GM21390 (cell line): ENCODE measurements around the gene THSD8.
"Not testable (repeated sequence)": the region's sequence is repeated elsewhere in the genome, so short reads cannot be mapped to it uniquely, and the experiment has no call there.

Source experiments
- ATAC-seq: cut with Tn5 transposase; IDR thresholded peaks from one replicate; pipeline ENCODE4 v1.9.1; 2021; ENCODE audit not compliant: unreplicated experiment

Gene THSD8

DNA sequence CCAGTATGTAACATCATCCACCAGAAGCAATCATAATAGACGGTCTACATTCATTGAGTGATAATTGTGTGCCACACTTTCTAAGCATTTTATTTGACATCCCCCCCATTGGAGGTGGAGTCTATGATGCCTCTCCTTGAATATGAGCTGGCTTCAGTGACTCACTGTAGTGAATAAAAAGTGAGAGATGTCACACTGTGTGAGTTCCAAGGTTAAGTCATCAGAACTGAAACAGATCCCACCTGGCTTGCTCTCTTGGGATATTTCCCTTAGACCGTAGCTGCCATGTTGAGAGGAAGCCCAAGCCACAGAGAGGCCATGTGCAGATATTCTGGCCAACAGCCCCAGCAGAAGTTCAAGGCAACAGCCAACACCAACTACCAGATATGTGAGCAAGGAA is 19.9 kb downstream of the THSD8 start:
- ATAC-seq: no peak

DNA sequence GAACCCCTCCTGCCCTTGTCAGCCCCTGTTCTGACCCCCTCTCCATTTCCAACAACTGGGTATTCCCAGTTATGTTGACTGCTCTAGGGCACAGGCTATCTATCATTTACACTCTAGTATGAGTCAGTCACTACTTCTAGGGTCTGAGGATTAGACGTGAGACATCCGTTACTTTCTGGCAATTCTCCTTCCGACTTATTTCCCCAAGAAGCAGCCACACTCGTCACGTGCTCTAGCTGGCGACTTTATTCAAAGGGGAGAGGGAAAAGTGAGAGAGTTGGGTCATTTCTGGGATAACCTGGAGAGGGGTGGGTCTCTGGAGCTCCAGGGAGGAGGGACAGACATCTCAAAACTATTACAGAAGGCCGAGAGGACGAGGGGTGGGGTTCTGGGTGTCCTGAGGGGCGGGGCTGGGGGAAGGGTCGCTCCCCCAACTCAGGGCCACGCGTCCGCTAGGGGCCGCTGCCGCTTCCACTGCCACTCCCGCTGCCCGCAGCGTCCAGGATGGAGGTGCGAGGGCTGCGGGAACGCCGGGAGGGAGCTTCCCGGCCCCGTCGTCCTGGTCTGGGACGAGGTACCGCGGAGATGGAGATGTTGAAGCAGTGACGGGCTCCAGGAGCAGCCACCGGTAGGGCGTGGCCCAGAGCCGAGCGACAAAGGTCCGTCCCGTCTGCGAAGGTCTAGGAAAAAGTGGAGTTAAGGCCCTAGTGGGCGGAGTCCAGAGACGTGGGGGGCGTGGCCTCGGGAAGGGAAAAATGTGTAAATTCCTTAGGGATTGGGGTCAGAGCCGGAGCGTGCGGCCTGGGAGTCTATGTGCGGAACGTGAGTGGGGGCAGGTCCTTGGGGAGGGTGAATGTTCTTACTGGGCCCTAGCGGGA is 23.6 kb downstream of the THSD8 start:
- ATAC-seq: no peak

DNA sequence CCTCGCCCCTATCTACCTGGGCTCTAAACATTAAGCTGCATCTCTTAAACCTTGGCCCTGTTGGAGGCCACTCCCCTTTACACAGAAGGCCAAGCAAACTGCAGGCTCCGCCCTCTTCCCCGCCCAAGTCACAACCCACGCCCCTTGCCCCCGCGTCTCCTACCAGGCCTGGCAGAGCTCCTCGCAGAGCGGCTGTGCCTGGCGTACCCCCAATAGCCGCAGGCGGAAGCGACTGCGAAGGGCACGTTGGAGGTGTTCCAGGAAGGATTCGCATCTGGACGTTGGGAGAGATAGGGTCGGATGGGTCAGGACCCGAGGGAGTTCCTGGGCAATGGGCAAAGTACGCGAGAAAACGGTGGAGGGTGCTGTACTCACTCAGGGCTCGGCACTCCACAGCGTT is 26.6 kb downstream of the THSD8 start:
- ATAC-seq: no peak

DNA sequence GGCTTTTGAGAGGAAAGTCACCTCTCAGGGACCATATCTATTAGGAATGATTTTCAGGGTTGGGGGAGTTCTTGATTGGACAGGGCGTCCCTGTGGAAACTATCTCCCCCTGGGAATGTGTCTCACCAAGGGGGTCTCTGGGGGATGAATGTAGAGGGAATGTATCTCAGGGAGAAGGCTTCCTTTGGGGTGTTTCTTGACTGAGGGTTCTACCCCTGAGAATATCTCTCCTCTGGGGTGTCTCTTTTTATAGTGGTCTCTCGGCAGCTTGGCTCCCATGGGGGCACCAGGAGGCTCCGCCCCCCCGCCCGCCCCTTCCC is 31.5 kb downstream of the THSD8 start:
- ATAC-seq: no peak

DNA sequence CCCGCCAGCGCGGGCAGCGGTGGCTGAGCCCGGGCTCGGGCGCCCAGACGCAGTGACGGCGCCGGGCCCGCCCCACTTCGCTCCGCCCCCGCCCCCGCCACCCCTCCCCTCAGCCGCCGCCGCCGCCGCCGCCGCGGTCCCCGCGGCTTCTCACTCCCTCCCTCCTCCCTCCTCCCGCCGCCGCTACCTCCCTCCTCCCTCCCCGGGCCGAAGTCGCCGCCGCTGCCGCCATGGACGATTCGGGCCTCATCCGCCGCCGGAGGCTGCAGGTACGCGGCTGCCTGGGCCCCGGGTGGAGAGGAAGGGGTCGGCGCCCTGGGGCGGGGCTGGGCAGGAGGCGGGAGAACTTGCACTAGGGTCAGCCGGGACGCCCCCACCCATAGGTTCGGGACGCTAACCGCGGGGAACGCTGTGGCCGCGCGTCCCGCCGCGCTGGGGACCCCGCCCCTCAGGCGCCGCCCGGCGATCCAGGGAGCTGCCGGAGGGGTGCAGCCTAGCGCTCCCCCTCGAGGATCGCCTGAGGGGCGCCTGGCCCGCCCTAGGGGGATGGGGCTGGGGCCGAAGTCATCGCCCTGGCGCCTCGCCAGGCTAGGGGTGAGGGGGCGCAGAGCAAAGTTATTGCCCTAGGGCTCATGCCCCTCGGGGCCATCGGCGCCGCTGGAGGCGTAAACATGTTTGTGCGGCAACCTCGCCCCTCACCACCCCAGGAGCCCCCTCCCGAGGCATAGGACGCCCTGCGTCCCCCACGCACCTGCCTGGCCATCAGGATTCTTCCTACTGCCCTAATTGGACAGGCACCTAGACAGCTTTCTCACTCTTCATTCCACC is 32.1 kb downstream of the THSD8 start:
- ATAC-seq: no peak

DNA sequence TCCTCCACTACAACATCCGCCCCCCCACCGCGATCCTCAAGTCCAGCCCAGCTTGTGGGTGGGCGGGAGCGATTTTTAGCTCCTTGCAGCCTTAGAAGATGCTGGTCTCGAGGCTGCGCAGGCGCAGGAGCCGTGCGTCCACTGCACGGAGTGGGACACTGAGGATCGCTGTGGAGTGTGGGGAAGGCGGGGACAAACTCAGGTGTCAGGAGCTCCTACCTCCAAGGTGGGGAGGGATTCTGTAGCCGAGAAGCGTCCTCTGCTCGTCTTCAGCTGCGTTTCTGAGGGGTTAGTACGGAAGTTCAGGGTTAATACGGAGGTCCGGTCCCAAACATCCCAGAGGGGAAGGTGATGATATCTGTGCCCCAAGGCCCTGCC is 32.7 kb downstream of the THSD8 start, which contains the start of gene RTBDN:
RTBDN (minus strand) TSS at position 14 of the 378 bp plus-strand sequence. CDS start 4,600 bp downstream, outside the sequence.
- ATAC-seq: no peak

DNA sequence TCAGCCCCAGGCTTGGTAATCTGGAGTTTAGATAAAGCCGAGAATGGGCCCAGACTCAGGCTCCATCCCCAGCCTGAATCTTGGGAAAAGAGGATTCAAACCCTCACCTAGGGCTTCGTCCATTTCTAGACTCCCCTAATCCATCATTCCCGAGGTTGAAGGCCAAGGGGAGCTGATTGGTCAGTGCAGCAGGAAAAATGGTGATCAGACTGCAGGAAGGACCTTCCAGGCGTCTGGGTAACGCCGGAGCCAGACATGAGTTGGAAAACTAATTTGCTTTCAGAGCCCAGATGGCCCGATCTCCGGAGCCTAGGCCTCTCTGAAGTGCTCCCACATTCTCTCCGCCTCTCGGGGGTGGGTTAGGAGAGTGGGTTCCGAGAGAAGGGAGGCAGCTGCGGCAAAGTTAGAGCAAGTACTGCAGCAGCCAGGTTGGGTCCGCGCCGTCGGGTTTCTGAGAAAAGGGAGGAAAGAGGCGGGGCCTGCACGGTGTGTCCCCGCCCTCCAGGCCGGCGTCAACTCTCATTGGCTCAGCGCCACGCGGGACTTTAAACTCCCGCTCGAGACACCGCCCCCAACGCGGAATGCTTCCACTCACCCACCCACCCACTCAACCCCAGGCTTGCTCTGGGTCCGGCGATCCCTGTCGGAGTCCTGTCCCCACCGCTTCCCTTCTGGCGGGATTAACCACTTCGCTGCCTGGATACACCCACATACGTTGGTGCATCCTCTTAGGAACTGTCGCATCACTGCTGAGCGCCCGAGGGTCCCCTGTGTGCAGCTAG is 33.3 kb downstream of the THSD8 start:
- no peak for ATAC-seq

DNA sequence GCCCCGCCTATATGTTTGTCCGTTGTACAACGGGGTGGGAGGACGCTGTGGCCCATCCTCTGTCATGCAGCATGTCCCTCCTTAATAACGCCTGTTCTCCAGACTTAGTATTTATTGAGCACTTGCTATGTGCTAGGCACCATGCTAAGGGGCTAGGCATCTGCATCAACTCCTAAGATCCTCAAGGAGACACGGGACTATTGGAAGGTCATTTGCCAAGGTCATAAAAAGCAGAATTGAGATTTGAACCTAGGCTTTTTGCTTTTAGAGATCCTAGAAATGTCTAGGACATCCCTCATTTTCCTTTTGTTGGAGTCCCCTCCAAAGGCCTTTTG is 34.6 kb downstream of the THSD8 start:
- no peak for ATAC-seq

DNA sequence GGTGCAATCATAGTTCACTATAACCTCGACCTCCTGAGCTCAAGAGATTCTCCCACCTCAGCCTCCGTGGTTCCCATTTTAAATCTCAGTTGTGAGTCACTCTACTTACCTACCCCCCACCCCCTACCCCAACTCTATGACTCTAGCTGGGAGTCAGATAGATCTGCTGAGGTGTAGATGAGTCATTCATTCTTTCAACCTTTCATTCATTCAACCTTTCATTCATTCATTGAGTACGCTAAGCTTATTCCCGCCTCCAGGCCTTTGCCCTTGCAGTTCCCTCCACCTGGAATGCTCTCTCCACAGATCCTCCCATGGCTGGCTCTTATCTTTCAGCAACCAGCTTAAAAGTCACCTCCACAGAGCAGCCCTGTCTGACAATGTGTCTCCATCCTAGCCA is 35.4 kb downstream of the THSD8 start:
- no peak for ATAC-seq

DNA sequence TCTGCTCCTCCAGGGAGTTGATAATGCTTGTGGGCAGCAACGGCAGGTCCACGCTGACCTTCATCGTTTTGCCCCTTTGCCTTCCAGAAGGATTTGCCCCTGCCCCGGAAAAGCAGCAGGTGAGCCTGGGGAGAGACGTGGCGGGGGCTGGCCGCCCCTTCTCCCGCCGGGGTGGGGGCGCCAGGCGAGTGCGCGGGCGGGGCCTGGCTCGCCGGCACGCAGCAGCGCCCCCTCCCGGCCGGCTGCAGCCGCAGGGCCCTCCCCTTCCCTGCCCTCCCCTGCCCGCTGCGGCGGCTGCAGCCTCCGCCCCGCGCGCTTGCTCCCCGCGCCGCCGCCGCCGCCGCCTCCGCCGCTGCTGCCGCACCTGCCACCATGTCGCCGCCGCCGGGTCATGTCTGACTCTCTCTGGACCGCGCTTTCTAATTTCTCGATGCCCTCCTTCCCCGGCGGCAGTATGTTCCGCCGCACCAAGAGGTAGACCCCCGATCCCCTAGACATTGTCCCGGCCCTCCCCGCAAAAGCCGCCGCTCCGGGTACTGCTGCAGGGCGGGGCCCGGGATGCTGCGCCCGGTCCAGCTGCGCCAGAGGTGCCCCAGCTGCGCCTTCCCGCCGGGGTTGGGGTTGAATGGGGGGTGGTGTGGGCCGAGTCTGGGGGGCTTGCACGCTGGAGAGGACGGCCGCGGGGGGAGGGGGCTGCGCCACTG is 36.5 kb downstream of the THSD8 start, which contains the start of gene MAST1:
MAST1 (plus strand) TSS at position 334 of the 704 bp plus-strand sequence; CDS start at position 392, 58 bp downstream.
- ATAC-seq: no peak

DNA sequence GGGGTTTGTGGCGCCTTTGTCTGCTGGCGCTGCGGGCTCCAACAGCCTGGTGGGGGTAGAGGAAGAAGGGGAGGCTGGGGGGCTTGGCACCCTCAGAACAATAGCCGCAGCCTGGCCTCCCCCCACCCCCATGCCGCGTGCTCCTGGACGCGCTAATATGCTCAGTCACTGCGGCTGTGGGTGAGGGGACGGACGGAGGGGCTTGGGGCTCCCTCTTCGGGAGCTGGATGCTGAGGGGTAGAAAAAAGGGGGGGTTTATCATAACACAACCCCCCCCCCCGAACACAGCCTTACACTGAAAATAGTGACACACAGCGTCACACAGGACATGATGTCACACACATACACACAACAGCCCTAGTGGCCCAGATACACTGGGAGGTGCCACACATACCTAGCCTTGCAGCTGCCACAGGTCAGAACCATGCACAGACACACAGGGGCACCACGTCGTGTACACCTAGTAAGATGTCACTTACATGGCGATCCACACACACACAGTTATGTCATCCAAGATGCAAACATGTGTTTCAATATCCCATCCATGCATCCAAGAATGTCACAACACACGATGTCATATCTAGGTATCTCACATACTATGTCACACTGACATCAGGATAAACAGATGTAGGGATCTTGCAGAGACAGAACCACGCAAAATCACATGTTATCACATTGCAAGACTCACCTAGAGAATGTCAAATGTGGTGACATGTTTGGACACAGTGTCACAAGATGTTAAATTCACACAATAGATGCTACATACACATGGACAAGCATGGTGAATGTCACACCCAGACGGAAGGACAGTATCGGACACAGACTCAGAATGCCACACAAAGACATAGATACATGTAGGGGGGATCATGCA is 37.3 kb downstream of the THSD8 start:
- no peak for ATAC-seq

DNA sequence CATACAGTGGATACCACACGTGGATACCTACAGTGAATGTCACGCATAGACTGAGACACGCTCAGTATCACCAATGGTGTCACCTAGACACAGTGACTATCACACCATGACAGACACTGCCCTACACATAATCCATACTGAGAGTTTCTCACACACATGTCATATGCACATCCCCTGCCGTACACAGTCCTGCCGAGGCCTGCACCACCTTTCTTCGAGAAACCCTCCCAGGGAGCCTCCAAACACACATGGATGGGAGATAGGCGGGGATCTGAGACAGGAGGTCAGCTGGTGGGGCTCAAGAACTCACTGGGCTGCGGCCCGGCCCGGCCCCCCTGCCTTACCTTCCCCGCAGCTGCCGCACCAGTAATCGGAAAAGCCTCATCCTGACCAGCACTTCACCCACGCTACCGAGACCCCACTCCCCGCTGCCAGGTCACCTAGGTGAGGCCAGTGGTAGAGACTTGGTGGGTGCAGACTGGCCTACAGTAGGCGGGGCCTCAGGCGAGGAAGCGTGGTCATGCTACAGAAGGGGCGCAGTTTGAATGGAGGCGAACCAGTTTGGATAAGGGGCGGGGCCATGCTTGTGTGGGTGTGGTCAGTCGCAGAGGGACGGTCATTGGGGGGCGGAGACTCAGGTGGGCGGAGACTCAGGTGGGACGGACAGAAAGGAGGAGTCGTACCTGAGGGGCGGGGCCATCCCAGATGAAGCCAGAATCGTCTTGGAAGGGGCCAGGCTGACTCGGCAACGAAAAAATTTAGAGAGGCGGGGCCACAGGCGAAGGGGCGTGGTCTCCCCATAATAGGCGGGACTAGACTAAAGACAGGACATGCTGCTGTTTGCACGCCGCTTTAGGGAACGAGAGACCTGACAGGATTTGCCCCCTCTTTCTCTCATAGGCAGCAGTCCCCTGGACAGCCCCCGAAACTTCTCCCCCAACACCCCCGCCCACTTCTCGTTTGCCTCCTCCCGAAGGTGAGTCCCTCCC is 38.5 kb downstream of the THSD8 start:
- ATAC-seq: no peak

DNA sequence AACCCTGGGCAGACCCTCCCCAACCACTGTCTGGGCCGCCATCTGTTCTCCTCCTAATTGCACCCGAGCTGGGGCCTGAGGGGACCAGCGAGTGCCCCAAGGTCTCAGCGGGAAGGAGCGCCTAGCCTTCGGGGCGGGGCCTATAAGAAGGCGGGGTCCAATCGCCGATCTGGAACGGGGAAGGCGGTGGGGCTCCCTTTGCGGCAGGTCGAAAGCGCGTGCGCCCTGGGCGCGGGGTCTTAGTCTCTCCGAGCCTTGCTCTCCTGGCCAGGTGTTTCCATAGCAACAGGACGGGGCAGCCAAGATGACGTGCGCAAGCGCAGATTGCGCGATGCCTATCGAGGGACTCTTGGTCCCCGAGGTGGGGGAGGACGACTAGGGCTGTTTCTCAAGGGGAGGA is 39.2 kb downstream of the THSD8 start:
- no peak for ATAC-seq

DNA sequence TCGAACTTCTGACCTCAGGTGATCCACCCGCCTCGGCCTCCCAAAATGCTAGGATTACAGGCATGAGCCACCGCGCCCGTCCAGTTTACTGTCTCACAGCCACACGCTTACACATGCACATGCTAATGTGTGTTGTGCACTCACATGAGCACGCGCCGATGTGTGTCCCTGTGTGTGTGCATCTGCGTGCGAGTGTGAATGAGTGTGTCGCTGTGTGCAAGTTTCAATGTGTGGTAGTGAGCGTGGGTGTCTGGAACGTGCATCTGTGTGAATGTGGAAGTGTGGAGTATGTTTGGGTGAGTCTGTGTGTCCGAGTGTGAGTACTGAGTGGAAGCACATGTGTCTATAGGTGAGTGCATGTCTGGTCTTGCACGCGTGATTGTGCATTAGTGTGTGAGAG is 40.6 kb downstream of the THSD8 start:
- ATAC-seq: no peak

DNA sequence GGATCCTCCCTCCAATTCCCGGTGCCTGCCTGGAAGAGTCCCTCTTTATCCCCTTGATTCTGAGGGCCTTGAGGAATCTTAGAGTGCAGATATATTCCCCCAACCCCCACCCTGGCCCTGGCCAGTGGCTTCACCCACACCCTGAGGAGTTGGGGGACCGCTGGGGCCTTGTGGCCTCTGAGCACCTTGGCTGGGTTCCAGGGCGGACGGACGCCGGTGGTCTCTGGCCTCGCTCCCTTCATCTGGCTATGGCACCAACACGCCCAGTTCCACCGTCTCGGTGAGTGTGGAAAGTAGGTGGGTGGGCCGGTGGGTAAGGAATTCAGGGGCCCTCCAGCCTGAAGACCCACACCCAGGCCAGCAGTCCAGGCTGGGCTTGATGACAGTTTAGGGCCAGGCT is 41.5 kb downstream of the THSD8 start:
- no peak for ATAC-seq

DNA sequence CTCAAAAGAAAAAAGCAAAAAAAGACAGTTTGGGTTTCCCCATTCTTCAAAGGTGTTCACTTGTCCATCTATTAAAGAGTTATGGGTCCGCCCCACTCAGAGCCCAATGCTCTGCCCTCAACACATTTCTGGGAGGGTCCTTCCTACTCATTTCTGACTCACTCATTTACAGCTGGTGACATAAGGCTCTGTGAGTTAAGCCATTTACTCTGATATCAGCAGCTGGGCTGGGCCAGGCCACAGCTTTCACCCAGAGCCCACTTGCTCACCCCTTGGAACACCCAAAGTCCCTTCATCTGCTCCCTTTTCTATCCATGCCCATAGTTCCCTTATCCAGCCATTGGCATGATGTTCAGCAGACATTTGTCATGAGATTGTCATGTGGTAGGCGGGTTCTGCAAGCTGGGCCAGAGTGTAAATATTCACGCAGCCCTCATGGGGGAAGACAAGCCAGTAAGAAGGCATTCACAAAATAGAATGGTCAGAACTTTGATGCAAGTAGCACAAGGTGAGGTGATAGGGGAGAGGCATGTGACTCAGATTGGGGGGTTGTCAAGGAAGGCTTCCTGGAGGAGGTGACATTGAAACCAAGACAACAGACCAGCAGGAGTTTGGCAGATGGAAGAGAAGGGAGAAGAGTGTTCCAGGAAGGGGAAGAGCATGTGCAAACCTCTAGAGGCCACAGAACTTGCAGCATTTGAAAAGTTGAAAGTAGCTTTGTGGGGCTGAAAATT is 42.3 kb downstream of the THSD8 start:
- no peak for ATAC-seq

DNA sequence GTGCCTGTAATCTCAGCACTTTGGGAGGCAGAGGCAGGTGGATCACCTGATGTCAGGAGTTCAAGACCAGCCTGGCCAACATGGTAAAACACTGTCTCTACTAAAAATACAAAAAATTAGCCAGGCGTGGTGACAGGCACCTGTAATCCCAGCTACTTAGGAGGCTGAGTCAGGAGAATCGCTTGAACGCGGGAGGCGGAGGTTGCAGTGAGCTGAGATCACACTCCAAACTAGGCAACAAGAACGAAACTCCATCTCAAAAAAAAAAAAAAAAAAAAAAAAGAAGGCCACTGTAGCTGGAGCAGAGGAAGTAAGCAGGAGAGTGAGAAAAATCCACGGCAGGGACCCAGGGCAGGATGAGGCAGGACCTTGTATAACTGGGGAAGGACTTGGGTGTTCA is 44.7 kb downstream of the THSD8 start:
- ATAC-seq: not testable (repeated sequence)
